Measurements from ENCODE around the gene ECT2L.

ECT2L gene

DNA sequence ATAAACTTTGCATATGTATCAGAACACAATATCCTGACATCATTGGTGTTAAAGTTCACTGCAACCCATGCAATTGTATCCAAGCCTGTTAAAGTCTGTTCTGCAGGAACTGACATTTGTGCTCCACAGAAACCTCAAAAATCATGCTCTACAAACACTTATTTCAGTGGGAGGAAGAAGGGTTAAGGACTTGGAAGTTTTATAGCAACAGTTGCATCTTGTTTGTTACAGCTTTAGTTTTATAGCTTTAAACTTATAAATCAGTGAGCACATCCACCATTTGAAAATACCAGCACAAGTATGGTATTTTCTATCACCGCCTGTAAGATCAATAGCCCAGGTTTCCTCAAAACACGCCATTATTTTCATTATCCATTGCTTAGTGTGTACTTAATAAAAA, 884 bp downstream of the ECT2L start:
- Mint-ChIP-seq H3K4me1 (ENCODE audit: low read depth) (peaks cover 1% of the 10 kb centered on the region), H3K36me3 (peaks cover 4% of the 10 kb centered on the region), H3K9me3 (ENCODE audit: low read depth) (no peaks in the 10 kb centered on the region), H3K27ac (no peak overlapping the region), H3K27me3 (peaks cover 9% of the 10 kb centered on the region), H3K4me3 (no peak overlapping the region)

DNA sequence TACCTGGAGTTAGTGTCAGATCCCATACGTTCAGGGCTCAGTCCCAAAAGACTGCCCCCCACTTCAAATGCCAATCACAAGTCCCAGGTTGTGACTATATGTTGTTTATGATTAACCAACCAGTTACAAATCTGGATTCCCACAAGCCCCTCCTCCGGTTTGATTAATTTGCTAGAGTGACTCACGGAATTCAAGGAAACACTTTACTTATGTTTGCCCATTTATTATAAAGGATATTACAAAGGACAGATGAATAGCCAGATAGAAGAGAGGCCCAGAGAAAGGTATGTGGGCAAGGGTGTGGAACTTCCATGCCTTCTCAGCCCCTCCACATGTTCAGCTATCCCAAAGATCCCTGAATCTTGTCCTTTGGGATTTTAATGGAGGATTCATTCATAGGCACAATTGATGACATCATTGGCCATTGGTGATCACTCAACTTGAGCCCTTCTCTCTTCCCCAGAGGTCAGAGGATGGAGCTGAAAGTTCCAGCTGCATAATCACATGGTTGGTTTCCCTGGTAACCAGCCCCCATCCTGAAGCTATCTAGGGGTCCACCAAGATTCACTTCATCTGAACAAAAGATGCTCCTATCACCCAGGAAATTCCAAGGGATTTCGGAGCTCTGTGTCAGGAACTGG, 2.0 kb downstream of the ECT2L start:
- H3K27ac Mint-ChIP-seq: no peak overlapping the region
- H3K4me1 Mint-ChIP-seq (ENCODE audit: low read depth): peaks cover 1% of the 10 kb centered on the region
- H3K36me3 Mint-ChIP-seq: peaks cover 3% of the 10 kb centered on the region
- H3K4me3 Mint-ChIP-seq: no peak overlapping the region
- peaks cover 9% of the 10 kb centered on the region for H3K27me3 Mint-ChIP-seq
- H3K9me3 Mint-ChIP-seq (ENCODE audit: low read depth): no peaks in the 10 kb centered on the region

DNA sequence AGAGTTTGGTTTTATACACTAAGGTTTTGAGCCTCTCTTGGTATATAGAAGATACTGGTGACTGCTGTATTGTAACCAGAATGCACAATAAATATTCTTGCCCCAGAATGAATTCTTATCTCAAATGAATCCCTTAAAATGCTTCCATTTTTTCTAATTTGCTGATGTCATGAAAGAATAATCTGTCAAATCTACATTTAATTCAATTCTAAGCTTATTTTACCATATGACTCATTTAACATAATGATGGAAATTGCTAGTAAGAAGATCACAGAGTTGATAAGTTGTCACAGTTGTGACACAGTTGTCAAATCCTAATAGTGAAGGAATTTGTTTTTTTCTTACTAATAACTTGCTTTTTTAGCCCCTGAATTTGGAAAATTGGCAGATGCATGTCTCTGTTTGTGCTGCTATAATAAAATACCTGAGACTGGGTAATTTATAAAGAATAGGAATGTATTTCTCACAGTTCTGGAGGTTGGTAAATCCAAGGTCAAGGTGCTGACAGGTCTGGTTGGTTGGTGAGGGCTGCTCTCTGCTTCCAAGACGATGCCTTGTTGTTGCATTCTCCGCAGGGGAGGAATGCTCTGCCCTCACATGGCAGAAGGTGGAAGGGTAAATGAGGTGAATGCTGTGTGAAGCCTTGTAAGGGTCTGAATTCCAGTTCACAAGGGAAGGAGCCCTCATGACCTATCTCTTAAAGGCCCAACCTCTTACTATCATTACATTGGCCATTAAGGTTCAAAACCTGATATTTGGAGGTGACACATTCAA, 4.7 kb downstream of the ECT2L start:
- Mint-ChIP-seq H3K4me1 (ENCODE audit: low read depth) (no peaks in the 10 kb centered on the region), H3K9me3 (ENCODE audit: low read depth) (no peaks in the 10 kb centered on the region), H3K27ac (no peak overlapping the region), H3K36me3 (no peaks in the 10 kb centered on the region), H3K27me3 (peaks cover 5% of the 10 kb centered on the region), H3K4me3 (no peak overlapping the region)

DNA sequence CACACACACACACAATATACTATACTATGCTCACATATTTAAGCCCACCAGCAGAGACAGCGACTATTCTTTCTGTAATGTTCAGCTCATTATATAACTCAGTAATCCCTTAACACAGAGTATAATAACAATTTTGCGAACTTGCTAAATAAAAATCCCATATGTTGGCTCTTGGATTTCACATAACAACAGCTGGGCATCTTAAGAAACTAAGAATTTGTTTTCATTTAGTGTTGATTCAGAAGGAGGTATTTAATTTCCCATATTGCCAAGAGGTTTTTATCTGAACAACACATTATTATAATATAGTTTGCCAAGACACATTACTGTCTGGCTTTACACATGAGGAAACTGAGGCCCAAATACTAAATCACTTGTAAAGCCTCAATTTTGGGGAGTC, 7.4 kb downstream of the ECT2L start:
- Mint-ChIP-seq H3K4me3 (no peak overlapping the region), H3K36me3 (no peaks in the 10 kb centered on the region), H3K9me3 (ENCODE audit: low read depth) (no peaks in the 10 kb centered on the region), H3K27ac (no peak overlapping the region), H3K27me3 (peaks cover 3% of the 10 kb centered on the region), H3K4me1 (ENCODE audit: low read depth) (no peaks in the 10 kb centered on the region)

DNA sequence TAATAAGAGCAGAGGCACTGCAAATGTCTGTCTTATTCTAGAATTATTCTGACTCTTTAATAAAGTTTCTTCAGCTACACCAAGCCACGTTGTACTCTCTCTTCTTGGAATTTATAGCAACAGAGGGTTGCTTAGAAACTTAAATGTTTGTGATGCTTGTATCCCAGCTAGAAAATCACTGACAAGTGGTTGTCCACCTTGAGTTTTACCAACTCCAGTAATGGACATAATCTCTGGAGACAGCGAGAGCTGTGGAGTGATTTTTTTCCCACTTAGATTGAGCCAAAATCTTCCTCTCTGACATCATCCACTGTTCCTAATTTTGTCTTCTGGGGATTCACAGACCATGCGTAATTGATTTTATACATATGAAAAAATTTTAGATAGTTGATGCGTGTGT, 8.0 kb downstream of the ECT2L start:
- Mint-ChIP-seq H3K4me1 (ENCODE audit: low read depth) (no peaks in the 10 kb centered on the region), H3K9me3 (ENCODE audit: low read depth) (no peaks in the 10 kb centered on the region), H3K4me3 (no peak overlapping the region), H3K36me3 (no peaks in the 10 kb centered on the region), H3K27me3 (peaks cover 3% of the 10 kb centered on the region), H3K27ac (no peak overlapping the region)

DNA sequence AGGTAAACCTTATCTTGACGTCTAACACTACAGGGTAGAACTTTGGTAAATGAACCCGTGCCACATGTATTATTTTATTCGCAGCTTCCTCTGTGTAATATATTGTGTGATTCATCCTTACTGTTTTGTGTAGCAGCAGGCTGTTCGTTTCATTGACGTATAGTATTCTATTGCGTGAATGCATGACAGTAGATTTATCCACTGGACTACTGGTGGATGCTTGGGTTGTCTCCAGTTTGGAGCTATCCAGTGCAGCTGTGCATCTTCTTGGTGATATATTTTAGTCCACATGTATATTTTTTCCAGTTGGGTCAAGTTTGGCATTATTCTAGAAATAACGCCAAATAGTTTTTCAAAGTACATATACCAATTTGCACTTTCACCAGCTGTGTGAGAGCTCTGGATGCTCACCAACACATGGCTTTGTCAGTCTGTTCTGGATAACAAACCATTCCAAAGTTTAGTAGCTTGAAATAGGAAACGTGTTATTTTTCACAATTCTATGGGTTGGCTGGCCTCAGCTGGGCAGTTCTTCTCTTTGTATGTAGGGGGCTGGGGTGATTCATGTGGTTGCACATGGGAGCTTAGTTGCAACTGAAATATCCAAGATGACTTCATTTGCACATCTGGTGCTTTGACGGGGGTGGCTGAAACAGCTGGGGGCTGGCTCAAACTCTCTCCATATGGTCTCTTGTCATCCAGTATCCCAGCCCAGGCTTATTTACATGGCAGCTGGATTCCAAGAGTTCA, 9.3 kb downstream of the ECT2L start:
- Mint-ChIP-seq H3K27ac (no peak overlapping the region), H3K9me3 (ENCODE audit: low read depth) (no peaks in the 10 kb centered on the region), H3K36me3 (no peaks in the 10 kb centered on the region), H3K27me3 (peaks cover 3% of the 10 kb centered on the region), H3K4me3 (no peak overlapping the region), H3K4me1 (ENCODE audit: low read depth) (no peaks in the 10 kb centered on the region)

DNA sequence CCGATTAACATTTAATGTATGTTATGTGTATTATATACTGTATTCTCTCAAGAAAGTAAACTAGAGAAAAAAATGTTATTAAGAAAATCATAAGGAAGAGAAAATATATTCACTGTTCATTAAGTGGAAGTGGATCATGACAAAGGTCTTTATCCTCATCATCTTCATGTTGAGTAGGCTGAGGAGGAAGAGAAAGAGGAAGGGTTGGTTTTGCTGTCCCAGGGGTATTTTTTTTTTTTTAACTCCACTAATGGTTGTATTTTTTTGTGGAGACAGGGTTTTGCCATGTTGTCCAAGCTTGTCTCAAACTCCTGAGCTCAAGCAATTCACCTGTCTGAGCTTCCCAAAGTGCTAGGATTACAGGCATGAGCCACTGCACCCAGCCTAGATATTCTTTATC, 11.0 kb downstream of the ECT2L start:
- H3K9me3 Mint-ChIP-seq (ENCODE audit: low read depth): no peaks in the 10 kb centered on the region
- H3K36me3 Mint-ChIP-seq: no peaks in the 10 kb centered on the region
- H3K4me1 Mint-ChIP-seq (ENCODE audit: low read depth): no peaks in the 10 kb centered on the region
- H3K27ac Mint-ChIP-seq: no peak overlapping the region
- no peak overlapping the region for H3K4me3 Mint-ChIP-seq
- peaks cover 3% of the 10 kb centered on the region for H3K27me3 Mint-ChIP-seq

DNA sequence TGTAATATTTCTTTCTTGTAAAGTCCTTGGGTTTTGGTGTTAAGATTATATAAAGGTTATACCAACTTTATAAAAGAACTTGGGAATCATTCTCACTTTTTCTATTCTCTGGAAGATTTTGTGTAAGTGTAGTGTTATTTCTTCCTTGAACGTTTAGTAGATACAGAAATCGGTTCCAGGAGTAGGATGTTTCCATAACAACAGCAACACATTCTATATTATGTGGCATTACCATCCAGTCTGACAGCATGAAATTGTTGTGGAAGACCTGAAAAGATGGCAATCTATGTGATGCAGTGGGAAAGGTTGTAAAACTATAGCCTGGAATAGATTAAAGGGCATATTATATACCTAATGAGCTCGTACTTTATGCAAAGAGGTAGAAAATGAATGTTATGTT, 13.8 kb downstream of the ECT2L start:
- H3K4me3 Mint-ChIP-seq: no peak overlapping the region
- no peaks in the 10 kb centered on the region for H3K36me3 Mint-ChIP-seq
- H3K4me1 Mint-ChIP-seq (ENCODE audit: low read depth): no peaks in the 10 kb centered on the region
- H3K27ac Mint-ChIP-seq: no peak overlapping the region
- peaks cover 3% of the 10 kb centered on the region for H3K27me3 Mint-ChIP-seq
- no peaks in the 10 kb centered on the region for H3K9me3 Mint-ChIP-seq (ENCODE audit: low read depth)

DNA sequence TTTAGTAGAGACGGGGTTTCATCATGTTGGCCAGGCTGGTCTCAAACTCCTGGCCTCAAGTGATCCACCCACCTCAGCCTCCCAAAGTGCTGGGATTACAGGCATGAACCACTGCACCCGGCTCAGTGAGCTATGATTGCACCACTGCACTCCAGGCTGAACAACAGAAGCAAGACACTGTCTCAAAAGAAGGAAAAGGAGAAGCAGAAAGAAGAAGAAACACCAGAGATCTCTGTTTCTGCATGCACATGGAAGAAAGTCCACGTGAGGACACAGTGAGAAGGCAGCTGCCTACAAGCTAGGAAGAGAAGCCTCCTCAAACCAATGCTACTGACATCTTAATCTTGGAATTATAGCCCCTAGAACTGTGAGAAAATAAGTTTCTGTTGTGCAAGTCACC, 16.0 kb downstream of the ECT2L start:
- H3K4me1 Mint-ChIP-seq (ENCODE audit: low read depth): no peaks in the 10 kb centered on the region
- H3K9me3 Mint-ChIP-seq (ENCODE audit: low read depth): no peaks in the 10 kb centered on the region
- H3K27ac Mint-ChIP-seq: no peak overlapping the region
- no peak overlapping the region for H3K4me3 Mint-ChIP-seq
- no peaks in the 10 kb centered on the region for H3K36me3 Mint-ChIP-seq
- H3K27me3 Mint-ChIP-seq: no peaks in the 10 kb centered on the region

DNA sequence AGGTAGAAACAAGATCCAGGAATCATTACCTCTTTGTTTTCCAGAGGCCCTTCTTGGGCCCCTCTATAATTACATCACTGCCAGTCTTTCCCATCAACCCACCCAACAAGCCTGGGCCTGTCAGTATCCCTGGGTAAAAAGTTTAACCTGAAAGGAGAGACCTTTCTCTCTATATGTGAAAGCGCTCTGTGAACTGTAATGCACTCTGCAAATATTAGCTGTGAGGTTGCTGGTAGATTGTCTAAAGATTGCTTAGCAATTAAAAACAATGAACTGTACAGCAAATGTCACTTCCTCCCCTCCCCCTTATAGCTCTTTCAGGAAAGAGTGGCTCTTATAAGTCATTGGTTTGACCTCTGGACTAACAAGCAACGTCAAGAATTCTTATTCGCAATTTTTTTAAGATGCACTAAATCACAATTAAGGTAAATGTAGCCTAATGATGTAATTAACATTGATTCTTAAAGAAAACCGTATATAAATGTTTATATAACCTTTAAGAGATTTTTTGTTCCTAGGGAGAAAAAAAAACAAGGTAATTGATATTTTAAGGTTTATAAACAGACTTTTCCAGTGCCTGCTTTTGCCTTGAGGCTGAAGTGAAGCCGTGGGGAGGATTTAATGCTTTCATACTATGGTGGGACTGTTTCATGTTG, 18.4 kb downstream of the ECT2L start:
- H3K4me1 Mint-ChIP-seq (ENCODE audit: low read depth): peaks cover 1% of the 10 kb centered on the region
- H3K9me3 Mint-ChIP-seq (ENCODE audit: low read depth): no peaks in the 10 kb centered on the region
- H3K27me3 Mint-ChIP-seq: no peaks in the 10 kb centered on the region
- H3K36me3 Mint-ChIP-seq: no peaks in the 10 kb centered on the region
- no peak overlapping the region for H3K27ac Mint-ChIP-seq
- no peak overlapping the region for H3K4me3 Mint-ChIP-seq

DNA sequence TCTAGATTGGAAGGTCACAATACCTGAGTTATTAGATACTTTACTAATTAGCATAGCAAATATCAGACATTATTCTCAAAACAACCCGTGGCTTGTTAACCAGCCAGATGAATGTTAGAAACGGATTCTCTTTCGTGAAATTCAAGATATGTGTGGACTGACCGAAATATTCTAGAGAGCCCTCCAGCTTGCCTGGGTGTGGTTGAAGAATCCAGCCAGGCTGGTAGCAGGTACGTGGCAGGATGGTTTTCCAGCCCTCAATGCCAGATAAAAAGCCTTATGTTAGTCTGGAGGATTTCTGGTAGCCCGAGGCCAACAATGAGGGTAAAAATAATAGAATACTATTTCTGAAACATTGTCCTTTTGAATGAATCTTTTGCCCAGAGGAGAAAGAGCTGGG, 19.3 kb downstream of the ECT2L start:
- no peak overlapping the region for H3K4me3 Mint-ChIP-seq

DNA sequence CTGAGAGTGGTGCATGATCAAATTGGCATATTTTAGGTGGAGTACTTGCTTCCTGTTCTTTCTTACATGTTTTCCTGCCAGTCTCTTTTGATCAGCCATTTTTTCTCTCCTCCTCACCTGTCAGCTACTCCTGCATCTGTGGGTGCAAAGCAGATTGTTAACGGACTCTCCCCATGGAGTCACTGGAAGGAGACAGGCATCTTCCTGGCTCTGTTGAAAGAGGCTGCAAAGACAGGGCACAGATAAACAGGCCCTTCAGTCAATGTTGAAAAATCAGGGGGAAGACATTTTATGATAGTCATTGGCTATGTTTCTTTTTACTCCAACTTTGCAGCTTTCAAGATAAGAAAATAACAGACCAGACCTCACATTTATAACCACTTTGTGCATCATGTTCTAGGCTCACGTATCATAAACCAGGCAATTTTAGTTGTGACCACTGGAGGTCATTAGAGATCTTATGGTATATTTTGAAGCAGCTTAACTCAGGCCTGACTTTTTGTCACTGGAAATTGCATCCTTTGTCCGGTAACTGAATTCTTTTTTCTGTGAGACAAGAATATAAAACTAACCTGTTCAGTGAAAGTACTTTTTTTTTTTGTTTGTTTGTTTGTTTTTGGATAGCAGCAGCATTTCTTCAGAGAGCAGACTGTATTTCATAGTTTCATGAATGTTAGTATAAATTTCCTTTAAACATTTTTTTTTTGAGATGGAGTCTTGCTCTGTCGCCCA, 20.1 kb downstream of the ECT2L start:
- no peak overlapping the region for H3K4me3 Mint-ChIP-seq
- H3K27me3 Mint-ChIP-seq: no peaks in the 10 kb centered on the region
- peaks cover 1% of the 10 kb centered on the region for H3K4me1 Mint-ChIP-seq (ENCODE audit: low read depth)
- no peaks in the 10 kb centered on the region for H3K9me3 Mint-ChIP-seq (ENCODE audit: low read depth)
- no peaks in the 10 kb centered on the region for H3K36me3 Mint-ChIP-seq
- no peak overlapping the region for H3K27ac Mint-ChIP-seq

More for the DNA sequence above, 19.3 kb downstream of the ECT2L start:
- Mint-ChIP-seq H3K27ac (no peak overlapping the region), H3K9me3 (ENCODE audit: low read depth) (no peaks in the 10 kb centered on the region), H3K27me3 (no peaks in the 10 kb centered on the region), H3K4me1 (ENCODE audit: low read depth) (peaks cover 1% of the 10 kb centered on the region), H3K36me3 (no peaks in the 10 kb centered on the region)

DNA sequence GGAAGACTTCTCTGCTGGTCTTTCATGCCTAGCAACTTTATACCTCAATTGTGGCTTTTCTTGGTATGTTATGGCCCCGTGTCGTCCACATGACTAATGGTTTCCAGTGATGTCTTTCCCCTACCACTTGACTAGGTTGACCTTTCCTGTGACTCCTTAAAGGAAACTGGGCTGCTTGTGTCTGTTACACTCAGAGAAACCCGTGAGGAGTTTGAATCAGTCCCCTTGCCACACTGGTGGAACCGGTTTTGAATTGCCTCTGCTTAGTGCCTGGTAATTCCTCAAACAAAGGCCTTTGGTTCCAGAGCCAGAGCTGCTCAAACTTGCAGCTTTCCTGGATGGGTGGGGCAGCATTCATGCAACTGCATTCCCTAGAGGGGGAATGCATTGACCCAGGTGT, 21.9 kb downstream of the ECT2L start:
- Mint-ChIP-seq H3K27me3 (no peaks in the 10 kb centered on the region), H3K9me3 (ENCODE audit: low read depth) (no peaks in the 10 kb centered on the region), H3K27ac (no peak overlapping the region), H3K4me3 (no peak overlapping the region), H3K36me3 (no peaks in the 10 kb centered on the region), H3K4me1 (ENCODE audit: low read depth) (peaks cover 1% of the 10 kb centered on the region)

DNA sequence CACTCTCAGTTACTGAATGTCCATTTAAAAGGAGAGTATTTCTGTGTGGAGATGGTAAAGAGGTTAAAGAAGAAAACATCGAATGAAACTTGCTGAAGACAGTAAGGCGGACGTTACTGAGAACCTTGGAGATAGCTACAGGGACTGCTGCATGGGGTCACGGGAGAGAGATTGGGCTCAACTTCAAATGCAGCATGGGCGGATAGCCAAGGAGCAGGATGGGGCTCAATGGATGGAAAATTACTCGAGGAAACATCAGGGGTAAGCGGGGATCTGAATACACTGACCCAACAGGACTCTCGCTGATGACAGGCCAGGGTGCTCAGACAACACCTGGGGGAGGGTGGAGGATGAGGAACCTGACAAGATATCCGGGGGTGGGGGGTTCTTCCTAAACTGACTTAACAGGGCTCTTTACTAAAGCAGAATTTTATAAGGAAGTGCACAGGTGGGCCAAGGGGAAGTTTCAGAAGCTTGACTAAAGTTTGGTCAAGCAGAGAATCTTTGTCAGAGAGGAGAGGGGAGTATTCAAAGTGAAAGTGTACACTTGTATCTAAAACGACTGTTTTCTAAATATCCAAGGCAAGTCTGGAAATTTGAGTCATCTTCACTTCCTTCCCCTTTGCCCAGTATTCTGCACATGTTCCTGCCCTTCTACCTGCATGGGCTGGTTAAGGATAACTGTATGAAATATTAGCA, 22.8 kb downstream of the ECT2L start:
- no peaks in the 10 kb centered on the region for H3K9me3 Mint-ChIP-seq (ENCODE audit: low read depth)
- no peaks in the 10 kb centered on the region for H3K27me3 Mint-ChIP-seq
- H3K4me3 Mint-ChIP-seq: no peak overlapping the region
- H3K4me1 Mint-ChIP-seq (ENCODE audit: low read depth): peaks cover 1% of the 10 kb centered on the region
- no peak overlapping the region for H3K27ac Mint-ChIP-seq
- no peaks in the 10 kb centered on the region for H3K36me3 Mint-ChIP-seq
